Keratinocyte (primary cell): ENCODE data around the gene EPHA10.

Experiments
- EZH2 ChIP-seq: IDR thresholded peaks from one replicate; pipeline ENCODE4 v1.6.1; 2012; ENCODE audit warnings: inconsistent platforms, mild to moderate bottlenecking, low read length, moderate library complexity
- TF ChIP-seq, protein P1 (sequence below), 3 experiments: IDR thresholded peaks in 1 of 3; conservative IDR thresholded peaks in 1 of 3; optimal IDR thresholded peaks in 1 of 3; 2 replicates in 2 of 3; 3 replicates in 1 of 3; pipeline versions ENCODE3 to v1.5.1; 2011; ENCODE audit warnings: low read length in 3 of 3, mild to moderate bottlenecking in 3 of 3, moderate library complexity in 2 of 3, control low read depth in 1 of 3, inconsistent platforms in 1 of 3; ENCODE audit not compliant: insufficient read depth in 2 of 3; ENCODE audit errors: extremely low read depth in 1 of 3

DNA sequence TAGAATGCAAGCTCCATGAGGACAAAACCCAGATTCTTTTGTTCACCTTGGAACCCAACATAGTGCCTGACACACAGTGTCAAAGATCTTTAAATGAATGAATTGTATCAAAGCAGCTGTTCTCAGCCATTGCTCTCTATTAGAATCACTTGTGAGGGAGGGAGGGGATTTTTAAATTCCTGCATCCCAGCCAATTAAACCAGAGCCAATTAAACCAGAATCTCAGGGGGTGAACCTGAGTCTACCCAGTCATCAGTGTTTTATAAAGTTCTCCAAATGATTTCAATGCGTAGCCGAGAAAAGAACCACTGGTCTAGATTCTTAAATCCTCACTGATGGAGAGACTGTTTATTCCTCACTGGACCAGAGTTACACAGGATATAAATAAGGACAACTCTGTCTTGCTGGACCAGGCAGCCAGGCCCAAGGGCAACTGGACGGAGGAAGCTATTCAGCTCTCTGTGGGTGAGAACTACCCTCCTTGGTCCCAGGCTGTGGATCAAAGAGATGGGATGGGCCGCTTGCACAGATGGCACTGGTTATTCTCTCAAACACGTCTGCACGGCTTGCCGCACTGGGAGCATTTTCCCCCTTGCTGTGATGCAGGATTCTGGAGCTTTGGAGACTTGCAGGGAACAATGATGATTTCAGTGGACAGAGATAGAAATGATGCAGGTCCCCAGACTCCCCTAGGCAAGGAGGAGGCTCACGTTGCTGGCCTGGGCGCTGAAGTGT is 92.6 kb downstream of the EPHA10 start:
- TF ChIP-seq, protein P1, sequence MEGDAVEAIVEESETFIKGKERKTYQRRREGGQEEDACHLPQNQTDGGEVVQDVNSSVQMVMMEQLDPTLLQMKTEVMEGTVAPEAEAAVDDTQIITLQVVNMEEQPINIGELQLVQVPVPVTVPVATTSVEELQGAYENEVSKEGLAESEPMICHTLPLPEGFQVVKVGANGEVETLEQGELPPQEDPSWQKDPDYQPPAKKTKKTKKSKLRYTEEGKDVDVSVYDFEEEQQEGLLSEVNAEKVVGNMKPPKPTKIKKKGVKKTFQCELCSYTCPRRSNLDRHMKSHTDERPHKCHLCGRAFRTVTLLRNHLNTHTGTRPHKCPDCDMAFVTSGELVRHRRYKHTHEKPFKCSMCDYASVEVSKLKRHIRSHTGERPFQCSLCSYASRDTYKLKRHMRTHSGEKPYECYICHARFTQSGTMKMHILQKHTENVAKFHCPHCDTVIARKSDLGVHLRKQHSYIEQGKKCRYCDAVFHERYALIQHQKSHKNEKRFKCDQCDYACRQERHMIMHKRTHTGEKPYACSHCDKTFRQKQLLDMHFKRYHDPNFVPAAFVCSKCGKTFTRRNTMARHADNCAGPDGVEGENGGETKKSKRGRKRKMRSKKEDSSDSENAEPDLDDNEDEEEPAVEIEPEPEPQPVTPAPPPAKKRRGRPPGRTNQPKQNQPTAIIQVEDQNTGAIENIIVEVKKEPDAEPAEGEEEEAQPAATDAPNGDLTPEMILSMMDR (optimal IDR thresholded peaks at IDR 0.05 in 1 of 3, IDR thresholded peaks at IDR 0.05 in 1 of 3, conservative IDR thresholded peaks at IDR 0.05 in 1 of 3; ENCODE audit: extremely low read depth in 1 of 3, insufficient read depth in 2 of 3, low read length in 3 of 3) = no peak
- no peak for TF ChIP-seq EZH2
